ENCODE results near the gene RGR. TPM values are rescaled to one million over a fixed set of nuclear protein-coding genes. Genes with fewer than 3 reads are reported as not detected.

The RGR gene
- total RNA-seq, 1 donor from 2014 or later: not detected

DNA sequence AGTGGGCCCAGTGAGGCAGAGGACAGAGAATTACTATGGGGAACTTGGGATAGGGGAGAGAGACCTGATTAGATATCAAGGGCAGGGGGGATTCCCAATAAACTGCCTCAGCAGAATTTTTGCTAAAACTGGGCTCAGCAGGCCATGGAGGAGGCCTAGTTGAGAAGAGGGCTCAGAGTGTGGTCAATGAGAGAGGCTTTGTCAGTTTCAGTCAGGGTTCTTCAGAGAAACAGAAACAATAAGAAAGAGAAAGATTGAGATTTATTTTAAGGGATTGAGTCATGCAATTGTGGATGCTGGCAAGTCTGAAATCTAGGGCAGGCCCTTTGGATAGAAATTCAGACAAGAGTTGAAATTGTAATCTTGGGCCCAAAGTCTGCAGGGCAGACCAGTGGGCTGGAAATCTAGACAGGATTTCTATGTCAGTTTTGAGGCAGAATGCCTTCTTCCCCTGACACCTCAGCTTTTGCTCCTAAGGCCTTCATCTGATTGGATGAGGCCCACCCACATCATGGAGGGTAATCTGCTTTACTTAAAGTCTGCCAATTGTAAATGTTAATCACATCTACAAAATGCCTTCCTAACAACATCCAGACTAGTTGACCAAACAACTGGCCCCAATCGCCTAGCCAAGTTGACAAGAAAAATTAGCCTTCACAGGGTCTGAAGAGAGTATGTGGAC, 50.1 kb downstream of the RGR start:
- no peak for DNase-seq (ENCODE audit: low read depth in 2 of 2)

DNA sequence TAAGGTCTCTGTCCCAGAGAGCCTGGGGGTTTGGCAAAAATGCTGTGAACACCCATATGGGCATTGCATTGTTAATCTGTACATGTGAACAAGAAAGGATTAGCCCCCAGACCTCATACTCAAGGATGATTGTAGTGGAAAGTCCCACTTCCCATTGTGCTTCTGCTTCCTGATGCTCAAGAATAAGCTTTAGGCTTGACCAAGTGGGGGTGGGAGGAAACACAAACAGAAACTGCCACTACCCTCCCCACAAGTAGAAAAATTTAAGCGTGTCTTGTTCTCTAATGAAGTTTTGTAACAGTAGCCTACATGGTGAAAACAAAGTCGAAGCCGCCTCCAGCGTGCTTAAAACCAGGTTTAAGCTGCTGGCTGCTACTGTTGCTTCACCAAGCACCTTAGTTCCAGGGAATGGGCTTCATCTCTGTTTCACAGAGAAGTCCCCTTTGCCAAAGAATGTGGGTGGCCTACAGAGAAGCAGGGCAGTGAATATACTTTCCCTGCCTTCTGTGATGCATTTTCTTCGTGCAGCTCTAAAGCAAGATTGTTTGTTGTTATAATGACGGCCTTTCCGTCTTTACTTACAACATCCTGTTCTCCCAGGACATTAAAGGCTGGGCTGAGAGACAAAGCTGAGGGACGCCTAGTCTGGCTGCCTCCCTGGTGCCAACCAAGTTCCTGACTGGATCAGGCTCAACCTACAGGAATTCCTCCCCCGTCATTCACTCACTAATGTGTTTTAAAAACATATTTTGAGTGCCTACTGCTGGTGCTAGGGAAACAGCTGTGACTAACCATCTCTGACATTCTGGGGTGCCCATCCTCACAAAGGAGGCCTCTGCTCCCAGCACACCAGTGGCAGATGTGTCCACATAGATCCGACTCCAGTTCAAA, 51.5 kb downstream of the RGR start:
- DNase-seq (ENCODE audit: low read depth in 2 of 2): peak in 1 of 2 donors; percentile 92

DNA sequence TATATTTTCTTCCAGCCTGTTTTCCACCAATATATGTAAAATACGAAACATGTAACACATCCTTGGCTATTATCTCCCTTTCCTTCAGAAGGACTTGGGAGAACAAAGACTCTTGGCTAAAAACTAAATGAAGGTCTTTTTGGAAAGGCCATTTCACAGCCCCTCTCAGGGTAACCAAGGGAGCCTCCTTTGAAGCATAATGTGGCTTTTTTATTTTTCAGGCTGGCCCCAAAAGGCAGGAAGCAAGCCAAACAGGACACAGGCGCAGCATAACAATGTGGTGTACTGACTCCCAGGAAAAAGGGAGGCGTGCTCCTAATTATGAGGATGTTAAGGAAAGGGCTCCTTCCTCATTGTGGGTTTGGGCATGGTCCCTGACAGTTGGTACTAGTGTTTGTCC, 53.2 kb downstream of the RGR start:
- no peak for DNase-seq (ENCODE audit: low read depth in 2 of 2)

GRCh38 chr10:84302223-84302622, 57.4 kb downstream of the RGR start:
- no peak for DNase-seq (ENCODE audit: low read depth in 2 of 2)

DNA sequence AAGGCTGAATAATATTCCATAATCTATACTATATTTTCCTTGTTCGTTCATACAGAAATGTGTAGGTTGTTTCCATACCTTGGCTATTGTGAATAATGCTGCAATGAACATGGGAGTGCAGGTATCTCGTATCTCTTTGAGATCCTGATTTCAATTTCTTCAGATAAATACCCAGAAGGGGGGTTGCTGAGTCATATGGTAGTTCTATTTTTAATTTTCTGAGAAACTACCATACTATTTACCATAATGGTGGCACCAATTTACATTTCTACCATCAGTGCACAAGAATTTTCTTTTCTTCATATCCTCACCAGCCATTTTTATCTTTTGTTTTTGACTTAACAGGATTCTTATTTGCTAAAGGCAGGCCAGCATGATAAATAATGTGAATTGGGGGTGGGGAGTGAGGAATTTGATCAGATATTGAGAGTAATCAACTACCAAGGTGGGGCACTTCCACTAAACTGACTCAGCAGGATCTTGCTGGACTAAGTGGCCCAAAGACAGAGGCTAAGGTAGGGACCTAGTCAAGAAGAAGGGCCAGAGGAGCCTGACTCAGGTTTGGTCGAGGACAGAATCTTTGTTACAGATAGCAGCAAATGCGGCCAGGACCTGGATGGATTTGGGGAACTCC, 62.0 kb downstream of the RGR start:
- DNase-seq (ENCODE audit: low read depth in 2 of 2): no peak

DNA sequence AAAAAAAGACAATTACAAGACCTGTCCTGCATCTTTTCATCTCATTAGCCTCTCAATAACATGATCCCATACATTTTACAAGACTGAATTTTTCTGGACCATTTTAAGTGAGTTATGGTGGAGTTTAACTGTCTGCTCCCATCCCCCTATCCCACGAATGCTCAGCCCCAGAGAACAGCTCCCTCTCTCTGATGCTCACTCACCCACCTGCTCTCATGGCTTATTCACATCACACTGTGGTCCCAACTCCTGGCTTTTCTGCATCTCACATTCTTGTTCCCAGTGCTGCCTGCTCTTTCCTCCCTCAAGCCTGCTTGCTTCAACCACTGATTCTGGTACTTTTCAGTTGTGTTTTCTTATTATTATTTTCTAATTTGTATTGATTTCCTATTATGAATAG, 63.2 kb downstream of the RGR start:
- no peak for DNase-seq (ENCODE audit: low read depth in 2 of 2)

GRCh38 chr10:84308481-84309304, 63.8 kb downstream of the RGR start:
- DNase-seq (ENCODE audit: low read depth in 2 of 2): peak in 1 of 2 donors; percentile 91

Other genes starting within 250 kb of the RGR start
- 177 and 208 TPM in 2 replicates for gene GHITM, start 105.5 kb upstream of the RGR start, total RNA-seq
- not detected in 2 replicates for gene GPR15LG, start 71.3 kb upstream of the RGR start, total RNA-seq
- gene CDHR1, start 50.5 kb upstream of the RGR start, total RNA-seq: 0.25 and 0.26 TPM in 2 replicates
- gene LRIT2, start 19.5 kb upstream of the RGR start, total RNA-seq: not detected in 2 replicates
- not detected in 2 replicates for gene LRIT1, start 3.5 kb upstream of the RGR start, total RNA-seq
- 15.1 and 15.6 TPM in 2 replicates for gene CCSER2, start 83.5 kb downstream of the RGR start, total RNA-seq

Measured in dermis microvascular lymphatic vessel endothelial cell (primary cell).